ENCODE data around the gene TSPOAP1.

GRCh38 chr17:58354541-58355216, 26.1 kb upstream of the TSPOAP1 start:
- no peak for TF ChIP-seq CTCF (conservative IDR thresholded peaks at IDR 0.05 in 1 of 2, IDR thresholded peaks at IDR 0.05 in 1 of 2; ENCODE audit: extremely low read depth in 1 of 2, insufficient read depth in 1 of 2, low read depth in 1 of 2, low read length in 2 of 2)
- no peak for TF ChIP-seq EZH2 (IDR thresholded peaks at IDR 0.05; ENCODE audit: borderline replicate concordance, low read length)

All from mammary epithelial cell (primary cell).